Measurements from ENCODE around the gene WDR59.

- TF ChIP-seq POLR2AphosphoS5 (IDR thresholded peaks at IDR 0.05; ENCODE audit: borderline replicate concordance, low read depth, low read length) (no peak), EZH2 (IDR thresholded peaks at IDR 0.05) (no peak), FOXP2 (optimal IDR thresholded peaks at IDR 0.05; ENCODE audit: control extremely low read depth, extremely low read length, insufficient read depth) (no peak)
Observed at GRCh38 chr16:74841904-74842303, 143.0 kb downstream of the WDR59 start.

Data from SK-N-MC (cell line).